Activated CD8-positive, alpha-beta memory T cell treated with anti-CD3 and anti-CD28 coated beads, Interleukin-2, amount 10 ng/mL, durations not matched to agents 7 days and 5 days (primary cell): Measurements from ENCODE around the gene ADCK2. TPM values are rescaled to one million over a fixed set of nuclear protein-coding genes. Genes with fewer than 3 reads are reported as not detected.
A peak's percentile ranks its signal among the peaks of the same experiment; 100 is the strongest.
"Not testable (repeated sequence)": the region's sequence is repeated elsewhere in the genome, so short reads cannot be mapped to it uniquely, and the experiment has no call there.

Experiments used
- ATAC-seq: fragments of 150-1000 bp; cut with Tn5 transposase; one replicate; pipeline ENCODE4 v1.10.0; 2021; ENCODE audit warnings: moderate library complexity
- CTCF ChIA-PET: fragments of 350-600 bp; sonication (Branson Sonifier 250); formaldehyde crosslinking; loops from one replicate; lab custom pipeline; 2021; ENCODE audit warnings: antibody characterized with exemption; lab: Charles Lee
- DNase-seq: peaks from one replicate; pipeline ENCODE4 v3.0.0-alpha.2; 2020
- H3K27ac Mint-ChIP-seq: one replicate; pipeline ENCODE4 v1.8.0; 2021; ENCODE audit warnings: mild to moderate bottlenecking, mixed read lengths
- H3K27me3 Mint-ChIP-seq: one replicate; pipeline ENCODE4 v1.8.0; 2021; ENCODE audit warnings: mixed read lengths
- H3K36me3 Mint-ChIP-seq: one replicate; pipeline ENCODE4 v1.8.0; 2021; ENCODE audit warnings: mild to moderate bottlenecking, mixed read lengths
- H3K4me1 Mint-ChIP-seq: one replicate; pipeline ENCODE4 v1.8.0; 2021; ENCODE audit warnings: mixed read lengths
- H3K4me3 Mint-ChIP-seq: one replicate; pipeline ENCODE4 v1.8.0; 2021; ENCODE audit warnings: mild to moderate bottlenecking, moderate library complexity, mixed read lengths
- H3K9me3 Mint-ChIP-seq: one replicate; pipeline ENCODE4 v1.8.0; 2022; ENCODE audit warnings: low read depth, mixed read lengths
- total RNA-seq, 2 experiments: library from RNA; stranded (reverse); gene quantifications; one replicate each; pipeline ENCODE4 v1.2.3, GENCODE V29; 2021

ADCK2 gene
- total RNA-seq = 10 to 100 TPM; 18.3 to 23.2 TPM

- Mint-ChIP-seq H3K27ac (peak within 1 kb of the TSS; percentile 78), H3K4me1 (peaks cover 33% of the 10 kb centered on the region), H3K27me3 (peaks cover 5% of the 10 kb centered on the region), H3K4me3 (peak within 1 kb of the TSS; percentile 79), H3K36me3 (peaks cover 3% of the 10 kb centered on the region), H3K9me3 (no peaks in the 10 kb centered on the region)
- CTCF ChIA-PET = interaction anchor here (1.0 kb wide), 1 partner anchor 24 kb away, joined by 4 read pairs; the partner anchor contains the start of gene NDUFB2
- ATAC-seq = peak; percentile 81
- peak; percentile 71 for DNase-seq
Observed at GRCh38 chr7:140672382-140673062, at the start of gene ADCK2. TSS of gene ADCK2 (plus strand) at chr7:140672945. CDS start at chr7:140673331, 386 bp downstream.

- CTCF ChIA-PET = no interaction called here
- H3K4me3 Mint-ChIP-seq = no peak overlapping the region
- H3K4me1 Mint-ChIP-seq = no peaks in the 10 kb centered on the region
- H3K36me3 Mint-ChIP-seq = no peaks in the 10 kb centered on the region
- DNase-seq (no peak), ATAC-seq (no peak)
- H3K9me3 Mint-ChIP-seq = no peaks in the 10 kb centered on the region
- peaks cover 16% of the 10 kb centered on the region for H3K27me3 Mint-ChIP-seq
- H3K27ac Mint-ChIP-seq = no peak overlapping the region
Observed at GRCh38 chr7:140623980-140624379, 48.8 kb upstream of the ADCK2 start.

- H3K27me3 Mint-ChIP-seq = peaks cover 22% of the 10 kb centered on the region
- H3K4me3 Mint-ChIP-seq = no peak overlapping the region
- no peak overlapping the region for H3K27ac Mint-ChIP-seq
- DNase-seq = no peak
- ATAC-seq = no peak
- CTCF ChIA-PET = no interaction called here
- no peaks in the 10 kb centered on the region for H3K36me3 Mint-ChIP-seq
- H3K9me3 Mint-ChIP-seq = no peaks in the 10 kb centered on the region
- H3K4me1 Mint-ChIP-seq = no peaks in the 10 kb centered on the region
Observed at GRCh38 chr7:140624392-140625191, 48.2 kb upstream of the ADCK2 start.

- H3K4me3 Mint-ChIP-seq, H3K27ac Mint-ChIP-seq, H3K9me3 Mint-ChIP-seq, DNase-seq, ATAC-seq, H3K4me1 Mint-ChIP-seq, H3K36me3 Mint-ChIP-seq, CTCF ChIA-PET: not testable (repeated sequence)
- H3K27me3 Mint-ChIP-seq = peaks cover 23% of the 10 kb centered on the region
Observed at GRCh38 chr7:140625192-140625558, 47.6 kb upstream of the ADCK2 start.

- no peaks in the 10 kb centered on the region for H3K36me3 Mint-ChIP-seq
- H3K9me3 Mint-ChIP-seq = no peaks in the 10 kb centered on the region
- H3K4me3 Mint-ChIP-seq = no peak overlapping the region
- no peak overlapping the region for H3K27ac Mint-ChIP-seq
- ATAC-seq (no peak), DNase-seq (no peak)
- CTCF ChIA-PET = no interaction called here
- peaks cover 30% of the 10 kb centered on the region for H3K27me3 Mint-ChIP-seq
- H3K4me1 Mint-ChIP-seq = no peaks in the 10 kb centered on the region
Observed at GRCh38 chr7:140625908-140626868, 46.6 kb upstream of the ADCK2 start.

- no peak overlapping the region for H3K27ac Mint-ChIP-seq
- H3K4me1 Mint-ChIP-seq = no peaks in the 10 kb centered on the region
- DNase-seq = no peak
- H3K27me3 Mint-ChIP-seq = peaks cover 47% of the 10 kb centered on the region
- no peaks in the 10 kb centered on the region for H3K36me3 Mint-ChIP-seq
- no peak for ATAC-seq
- H3K4me3 Mint-ChIP-seq = no peak overlapping the region
- CTCF ChIA-PET = no interaction called here
- no peaks in the 10 kb centered on the region for H3K9me3 Mint-ChIP-seq
Observed at GRCh38 chr7:140631021-140631420, 41.7 kb upstream of the ADCK2 start.

GRCh38 chr7:140631602-140632001, 41.1 kb upstream of the ADCK2 start:
- ATAC-seq (no peak), DNase-seq (no peak)
- CTCF ChIA-PET = no interaction called here
- H3K4me1 Mint-ChIP-seq = no peaks in the 10 kb centered on the region
- H3K36me3 Mint-ChIP-seq = no peaks in the 10 kb centered on the region
- H3K27me3 Mint-ChIP-seq = peaks cover 43% of the 10 kb centered on the region
- H3K27ac Mint-ChIP-seq = no peak overlapping the region
- H3K9me3 Mint-ChIP-seq = no peaks in the 10 kb centered on the region
- H3K4me3 Mint-ChIP-seq = no peak overlapping the region

- no peak overlapping the region for H3K27ac Mint-ChIP-seq
- H3K9me3 Mint-ChIP-seq = no peaks in the 10 kb centered on the region
- ATAC-seq (no peak), DNase-seq (no peak)
- H3K36me3 Mint-ChIP-seq = no peaks in the 10 kb centered on the region
- CTCF ChIA-PET = interaction anchor here (0.9 kb wide), 1 partner anchor 18 kb away, joined by 5 read pairs; no protein-coding TSS in a partner anchor
- H3K4me3 Mint-ChIP-seq = no peak overlapping the region
- peaks cover 9% of the 10 kb centered on the region for H3K4me1 Mint-ChIP-seq
- peaks cover 63% of the 10 kb centered on the region for H3K27me3 Mint-ChIP-seq
Observed at GRCh38 chr7:140635345-140635744, 37.4 kb upstream of the ADCK2 start.

GRCh38 chr7:140635816-140636215, 36.9 kb upstream of the ADCK2 start:
- no peak for ATAC-seq
- Mint-ChIP-seq H3K27me3 (peaks cover 61% of the 10 kb centered on the region), H3K27ac (no peak overlapping the region), H3K36me3 (no peaks in the 10 kb centered on the region), H3K4me1 (peaks cover 9% of the 10 kb centered on the region), H3K4me3 (no peak overlapping the region), H3K9me3 (no peaks in the 10 kb centered on the region)
- DNase-seq = no peak
- CTCF ChIA-PET = interaction anchor here (0.7 to 0.9 kb wide), 2 partner anchors 17 to 25 kb away, joined by 3 to 5 read pairs; no protein-coding TSS in a partner anchor

- H3K9me3 Mint-ChIP-seq = no peaks in the 10 kb centered on the region
- peaks cover 11% of the 10 kb centered on the region for H3K4me1 Mint-ChIP-seq
- peaks cover 63% of the 10 kb centered on the region for H3K27me3 Mint-ChIP-seq
- no peak overlapping the region for H3K27ac Mint-ChIP-seq
- ATAC-seq (no peak), DNase-seq (no peak)
- H3K36me3 Mint-ChIP-seq = no peaks in the 10 kb centered on the region
- CTCF ChIA-PET = no interaction called here
- H3K4me3 Mint-ChIP-seq = no peak overlapping the region
Observed at GRCh38 chr7:140637400-140637799, 35.3 kb upstream of the ADCK2 start.

GRCh38 chr7:140638173-140638791, 34.5 kb upstream of the ADCK2 start:
- peaks cover 65% of the 10 kb centered on the region for H3K27me3 Mint-ChIP-seq
- CTCF ChIA-PET = no interaction called here
- H3K36me3 Mint-ChIP-seq = no peaks in the 10 kb centered on the region
- H3K9me3 Mint-ChIP-seq = no peaks in the 10 kb centered on the region
- ATAC-seq (no peak), DNase-seq (no peak)
- H3K27ac Mint-ChIP-seq = no peak overlapping the region
- H3K4me3 Mint-ChIP-seq = no peak overlapping the region
- H3K4me1 Mint-ChIP-seq = peaks cover 11% of the 10 kb centered on the region

GRCh38 chr7:140639366-140640053, 33.2 kb upstream of the ADCK2 start:
- CTCF ChIA-PET = no interaction called here
- no peak for ATAC-seq

More at GRCh38 chr7:140639366-140640053, 33.2 kb upstream of the ADCK2 start:
- Mint-ChIP-seq H3K9me3 (no peaks in the 10 kb centered on the region), H3K27me3 (peaks cover 65% of the 10 kb centered on the region), H3K36me3 (no peaks in the 10 kb centered on the region), H3K27ac (no peak overlapping the region), H3K4me3 (peak overlapping the region; percentile 61), H3K4me1 (peaks cover 11% of the 10 kb centered on the region)
- no peak for DNase-seq
